ENCODE data around the gene BTG4. TPM values are rescaled to one million over a fixed set of nuclear protein-coding genes. Genes with fewer than 3 reads are reported as not detected.

Gene BTG4
- total RNA-seq, 4 donors from 2014 or later = not detected

DNA sequence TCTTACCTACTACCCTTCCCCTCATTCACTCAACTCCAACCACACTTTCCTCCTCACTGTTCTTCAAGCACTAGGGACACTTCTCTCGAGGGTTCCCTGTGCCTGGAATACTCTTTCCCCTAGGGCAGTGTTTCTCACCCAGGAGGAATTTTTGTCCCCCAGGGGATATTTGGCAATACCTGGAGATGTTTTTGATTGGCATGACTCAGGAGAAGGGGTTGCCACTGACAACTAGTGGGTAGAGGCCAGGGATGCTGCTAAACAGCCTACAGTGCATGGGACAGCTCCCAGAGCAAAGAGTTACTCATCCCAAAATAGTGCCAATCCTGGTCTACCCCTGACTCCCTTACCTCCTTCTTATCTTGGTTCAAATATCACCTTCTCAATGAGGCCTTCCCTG is 40.0 kb downstream of the BTG4 start:
- Histone ChIP-seq H3K9me3 (peaks cover 0 to 8% (median 0%) of the 10 kb centered on the region in 3 donors), H3K4me1 (no peaks in the 10 kb centered on the region), H3K27ac (no peak overlapping the region), H3K36me3 (no peaks in the 10 kb centered on the region), H3K27me3 (no peaks in the 10 kb centered on the region), H3K4me3 (no peak overlapping the region)
- ATAC-seq = no peak
- 100% methylated on average over 1 of the region's 1 CpG for WGBS, 2 donors (ENCODE audit: low coverage in 1 of 2)
- no peak for TF ChIP-seq POLR2A (IDR thresholded peaks at IDR 0.05)
- TF ChIP-seq POLR2AphosphoS5 (IDR thresholded peaks at IDR 0.05) = no peak
- no peak for TF ChIP-seq EP300 (IDR thresholded peaks at IDR 0.05)
- TF ChIP-seq, protein P1, sequence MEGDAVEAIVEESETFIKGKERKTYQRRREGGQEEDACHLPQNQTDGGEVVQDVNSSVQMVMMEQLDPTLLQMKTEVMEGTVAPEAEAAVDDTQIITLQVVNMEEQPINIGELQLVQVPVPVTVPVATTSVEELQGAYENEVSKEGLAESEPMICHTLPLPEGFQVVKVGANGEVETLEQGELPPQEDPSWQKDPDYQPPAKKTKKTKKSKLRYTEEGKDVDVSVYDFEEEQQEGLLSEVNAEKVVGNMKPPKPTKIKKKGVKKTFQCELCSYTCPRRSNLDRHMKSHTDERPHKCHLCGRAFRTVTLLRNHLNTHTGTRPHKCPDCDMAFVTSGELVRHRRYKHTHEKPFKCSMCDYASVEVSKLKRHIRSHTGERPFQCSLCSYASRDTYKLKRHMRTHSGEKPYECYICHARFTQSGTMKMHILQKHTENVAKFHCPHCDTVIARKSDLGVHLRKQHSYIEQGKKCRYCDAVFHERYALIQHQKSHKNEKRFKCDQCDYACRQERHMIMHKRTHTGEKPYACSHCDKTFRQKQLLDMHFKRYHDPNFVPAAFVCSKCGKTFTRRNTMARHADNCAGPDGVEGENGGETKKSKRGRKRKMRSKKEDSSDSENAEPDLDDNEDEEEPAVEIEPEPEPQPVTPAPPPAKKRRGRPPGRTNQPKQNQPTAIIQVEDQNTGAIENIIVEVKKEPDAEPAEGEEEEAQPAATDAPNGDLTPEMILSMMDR (IDR thresholded peaks at IDR 0.05) = no peak

DNA sequence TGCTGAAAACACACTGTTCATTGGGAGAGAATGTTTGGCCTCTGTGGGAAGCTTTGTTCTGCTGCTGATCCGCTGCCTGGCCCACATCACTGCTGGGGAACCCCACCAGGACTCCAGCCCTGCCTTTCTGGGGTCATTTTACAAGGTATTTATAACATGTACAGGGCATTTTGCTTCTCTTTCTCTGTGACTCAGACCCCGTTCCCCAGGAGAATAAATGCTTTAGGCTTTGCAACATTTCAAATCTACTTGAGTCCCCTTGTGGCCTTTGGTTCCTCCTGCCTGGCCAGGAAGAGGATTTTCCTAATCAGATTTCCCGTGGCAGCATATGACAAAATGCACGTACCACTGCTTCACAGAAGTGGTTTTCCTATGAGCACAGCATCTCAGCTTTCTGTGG is 43.0 kb downstream of the BTG4 start:
- no peaks in the 10 kb centered on the region for H3K4me1 ChIP-seq
- no peak for TF ChIP-seq POLR2AphosphoS5 (IDR thresholded peaks at IDR 0.05)
- TF ChIP-seq, protein P1 (IDR thresholded peaks at IDR 0.05) = no peak
- no peak for TF ChIP-seq POLR2A (IDR thresholded peaks at IDR 0.05)
- no peak for TF ChIP-seq EP300 (IDR thresholded peaks at IDR 0.05)
- H3K4me3 ChIP-seq = no peak overlapping the region
- peaks cover 0 to under 1% (median 0%) of the 10 kb centered on the region in 3 donors for H3K9me3 ChIP-seq
- 57 to 61% methylated on average over 2 to 4 of the region's 4 CpGs for WGBS, 2 donors (ENCODE audit: low coverage in 1 of 2)
- H3K27me3 ChIP-seq = peaks cover 3% of the 10 kb centered on the region
- ATAC-seq = no peak
- H3K36me3 ChIP-seq = no peaks in the 10 kb centered on the region
- no peak overlapping the region for H3K27ac ChIP-seq

- no peak overlapping the region for H3K27ac ChIP-seq
- no peak overlapping the region for H3K4me3 ChIP-seq
- H3K27me3 ChIP-seq = peaks cover 16% of the 10 kb centered on the region
- no peaks in the 10 kb centered on the region for H3K36me3 ChIP-seq
- no peaks in the 10 kb centered on the region for H3K9me3 ChIP-seq
- no peak for ATAC-seq
- no peak for TF ChIP-seq POLR2AphosphoS5 (IDR thresholded peaks at IDR 0.05)
- TF ChIP-seq, protein P1 (IDR thresholded peaks at IDR 0.05) = no peak
- TF ChIP-seq POLR2A (IDR thresholded peaks at IDR 0.05) = no peak
- TF ChIP-seq EP300 (IDR thresholded peaks at IDR 0.05) = no peak
- H3K4me1 ChIP-seq = no peaks in the 10 kb centered on the region
Measured at GRCh38 chr11:111466615-111467014, 45.6 kb downstream of the BTG4 start.

- Histone ChIP-seq H3K4me3 (no peak overlapping the region), H3K36me3 (no peaks in the 10 kb centered on the region), H3K9me3 (no peaks in the 10 kb centered on the region), H3K4me1 (no peaks in the 10 kb centered on the region), H3K27ac (no peak overlapping the region), H3K27me3 (peaks cover 18% of the 10 kb centered on the region)
- no peak for TF ChIP-seq EP300 (IDR thresholded peaks at IDR 0.05)
- no peak for TF ChIP-seq POLR2AphosphoS5 (IDR thresholded peaks at IDR 0.05)
- no peak for TF ChIP-seq POLR2A (IDR thresholded peaks at IDR 0.05)
- TF ChIP-seq, protein P1 (IDR thresholded peaks at IDR 0.05) = no peak
- 64 to 85% methylated on average over 1 of the region's 1 CpG for WGBS, 2 donors (ENCODE audit: low coverage in 1 of 2)
- ATAC-seq = no peak
Measured at GRCh38 chr11:111465400-111465799, 46.8 kb downstream of the BTG4 start.

- ATAC-seq = no peak
- TF ChIP-seq POLR2A (IDR thresholded peaks at IDR 0.05) = no peak
- TF ChIP-seq EP300 (IDR thresholded peaks at IDR 0.05) = no peak
- TF ChIP-seq, protein P1 (IDR thresholded peaks at IDR 0.05) = no peak
- no peak for TF ChIP-seq POLR2AphosphoS5 (IDR thresholded peaks at IDR 0.05)
- 91% methylated on average over 4 of the region's 4 CpGs; no CpG with 5 or more reads in 1 of the 2 donors for WGBS, 2 donors (ENCODE audit: low coverage in 1 of 2)
- Histone ChIP-seq H3K9me3 (no peaks in the 10 kb centered on the region), H3K4me3 (no peak overlapping the region), H3K36me3 (no peaks in the 10 kb centered on the region), H3K27ac (no peak overlapping the region), H3K4me1 (no peaks in the 10 kb centered on the region), H3K27me3 (peaks cover 37% of the 10 kb centered on the region)
Measured at GRCh38 chr11:111463276-111463675, 48.9 kb downstream of the BTG4 start.

Data from gastroesophageal sphincter (tissue), 4 donors.